Measurements from ENCODE around the gene GPHN. TPM values are rescaled to one million over a fixed set of nuclear protein-coding genes. Genes with fewer than 3 reads are reported as not detected.

The GPHN gene
- total RNA-seq, 3 donors from 2014 or later: 32.8 to 57.0 (median 38.1) TPM

- ATAC-seq (no peak), DNase-seq (no peak)
- Histone ChIP-seq H3K4me3 (no peak overlapping the region), H3K9me3 (peaks cover 6% of the 10 kb centered on the region), H3K36me3 (ENCODE audit: low read depth) (no peaks in the 10 kb centered on the region), H3K4me1 (ENCODE audit: low read depth) (no peaks in the 10 kb centered on the region)
- TF ChIP-seq CTCF (IDR thresholded peaks at IDR 0.05): no peak
- intact Hi-C loops (cut with DNase I, micrococcal nuclease): no loop called here
These were observed 571.9 kb downstream of the GPHN start for GRCh38 chr14:67079846-67080245.

- no peak for TF ChIP-seq CTCF (IDR thresholded peaks at IDR 0.05)
These were observed 600.3 kb downstream of the GPHN start for GRCh38 chr14:67108230-67108629.

GRCh38 chr14:67111022-67111421, 603.1 kb downstream of the GPHN start:
- no peak overlapping the region for H3K4me3 ChIP-seq
- intact Hi-C loops (cut with DNase I, micrococcal nuclease): no loop called here
- DNase-seq (no peak), ATAC-seq (no peak)
- no peaks in the 10 kb centered on the region for H3K36me3 ChIP-seq (ENCODE audit: low read depth)
- no peak for TF ChIP-seq CTCF (IDR thresholded peaks at IDR 0.05)
- peaks cover 4% of the 10 kb centered on the region for H3K9me3 ChIP-seq
- H3K4me1 ChIP-seq (ENCODE audit: low read depth): no peaks in the 10 kb centered on the region

More at GRCh38 chr14:67108230-67108629, 600.3 kb downstream of the GPHN start:
- no peak for ATAC-seq
- Histone ChIP-seq H3K4me3 (no peak overlapping the region), H3K4me1 (ENCODE audit: low read depth) (no peaks in the 10 kb centered on the region), H3K9me3 (peaks cover 11% of the 10 kb centered on the region), H3K36me3 (ENCODE audit: low read depth) (no peaks in the 10 kb centered on the region)
- intact Hi-C loops (cut with DNase I, micrococcal nuclease): no loop called here
- DNase-seq: no peak

- Histone ChIP-seq H3K9me3 (no peaks in the 10 kb centered on the region), H3K4me1 (ENCODE audit: low read depth) (no peaks in the 10 kb centered on the region), H3K4me3 (no peak overlapping the region), H3K36me3 (ENCODE audit: low read depth) (no peaks in the 10 kb centered on the region)
- no peak for TF ChIP-seq CTCF (IDR thresholded peaks at IDR 0.05)
- DNase-seq (no peak), ATAC-seq (no peak)
- intact Hi-C loops (cut with DNase I, micrococcal nuclease): no loop called here
These were observed 604.4 kb downstream of the GPHN start for GRCh38 chr14:67112344-67112743.

GRCh38 chr14:67127174-67127573, 619.2 kb downstream of the GPHN start:
- Histone ChIP-seq H3K4me3 (no peak overlapping the region), H3K36me3 (ENCODE audit: low read depth) (no peaks in the 10 kb centered on the region), H3K4me1 (ENCODE audit: low read depth) (no peaks in the 10 kb centered on the region), H3K9me3 (no peaks in the 10 kb centered on the region)
- intact Hi-C loops (cut with DNase I, micrococcal nuclease): no loop called here
- TF ChIP-seq CTCF (IDR thresholded peaks at IDR 0.05): no peak
- ATAC-seq (no peak), DNase-seq (no peak)

GRCh38 chr14:67129768-67130167, 621.8 kb downstream of the GPHN start:
- Histone ChIP-seq H3K9me3 (no peaks in the 10 kb centered on the region), H3K4me1 (ENCODE audit: low read depth) (no peaks in the 10 kb centered on the region), H3K4me3 (no peak overlapping the region), H3K36me3 (ENCODE audit: low read depth) (no peaks in the 10 kb centered on the region)
- DNase-seq: no peak
- intact Hi-C loops (cut with DNase I, micrococcal nuclease): no loop called here
- TF ChIP-seq CTCF (IDR thresholded peaks at IDR 0.05): no peak
- no peak for ATAC-seq

Data from mucosa of descending colon (tissue), 3 donors.